Transverse colon (tissue), 4 donors: ENCODE measurements around the gene EVPL.
"Not testable (repeated sequence)": the region's sequence is repeated elsewhere in the genome, so short reads cannot be mapped to it uniquely, and the experiment has no call there.

Source experiments
- EP300 ChIP-seq: sonication (generic); formaldehyde crosslinking; IDR thresholded peaks from one replicate; pipeline ENCODE4 v1.6.1; 2017; ENCODE audit warnings: antibody characterized with exemption, low read depth
- POLR2A ChIP-seq: fragments of 450-650 bp; IDR thresholded peaks from one replicate; pipeline ENCODE4 v1.6.1; 2016; ENCODE audit warnings: antibody characterized with exemption, mild to moderate bottlenecking, moderate library complexity
- POLR2AphosphoS5 ChIP-seq, 3 donors: sonication (generic); formaldehyde crosslinking; IDR thresholded peaks; one replicate each; pipeline ENCODE4 v1.6.1; 2016; ENCODE audit warnings: antibody characterized with exemption in 3 of 3
- TF ChIP-seq, protein P1 (sequence below), 5 experiments: fragments of 200-600 bp in 3 of 5; fragments of 450-650 bp in 2 of 5; sonication (generic) in 3 of 5; IDR thresholded peaks; 1 replicate in 2 of 5; 2 replicates in 3 of 5; pipeline ENCODE4 v1.5.1; 2016 to 2017; ENCODE audit warnings: antibody characterized with exemption in 5 of 5, inconsistent platforms in 3 of 5, mild to moderate bottlenecking in 2 of 5, moderate library complexity in 1 of 5

DNA sequence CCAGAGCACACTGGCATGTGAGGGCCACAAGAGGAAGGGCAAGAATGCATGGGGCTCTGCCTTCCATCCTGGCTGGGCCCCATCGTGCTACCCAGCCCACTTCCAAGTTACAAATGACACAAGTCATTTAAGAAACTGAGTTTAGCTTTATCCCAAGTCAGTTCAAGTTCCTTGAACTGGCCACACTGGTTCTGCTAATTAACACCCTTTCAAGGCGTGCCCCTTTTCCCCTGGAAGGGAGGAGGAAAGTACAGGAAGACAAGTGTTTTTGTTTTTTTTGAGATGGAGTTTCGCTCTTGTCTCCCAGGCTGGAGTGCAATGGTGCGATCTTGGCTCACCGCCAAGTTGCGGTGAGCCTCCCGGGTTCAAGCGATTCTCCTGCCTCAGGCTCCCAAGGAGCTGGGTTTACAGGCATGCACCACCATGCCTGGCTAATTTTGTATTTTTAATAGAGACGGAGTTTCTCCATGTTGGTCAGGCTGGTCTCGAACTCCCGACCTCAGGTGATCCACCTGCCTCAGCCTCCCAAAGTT is 17.4 kb upstream of the EVPL start:
- TF ChIP-seq POLR2AphosphoS5 (IDR thresholded peaks at IDR 0.05); POLR2A; EP300: not testable (repeated sequence)
- TF ChIP-seq, protein P1, sequence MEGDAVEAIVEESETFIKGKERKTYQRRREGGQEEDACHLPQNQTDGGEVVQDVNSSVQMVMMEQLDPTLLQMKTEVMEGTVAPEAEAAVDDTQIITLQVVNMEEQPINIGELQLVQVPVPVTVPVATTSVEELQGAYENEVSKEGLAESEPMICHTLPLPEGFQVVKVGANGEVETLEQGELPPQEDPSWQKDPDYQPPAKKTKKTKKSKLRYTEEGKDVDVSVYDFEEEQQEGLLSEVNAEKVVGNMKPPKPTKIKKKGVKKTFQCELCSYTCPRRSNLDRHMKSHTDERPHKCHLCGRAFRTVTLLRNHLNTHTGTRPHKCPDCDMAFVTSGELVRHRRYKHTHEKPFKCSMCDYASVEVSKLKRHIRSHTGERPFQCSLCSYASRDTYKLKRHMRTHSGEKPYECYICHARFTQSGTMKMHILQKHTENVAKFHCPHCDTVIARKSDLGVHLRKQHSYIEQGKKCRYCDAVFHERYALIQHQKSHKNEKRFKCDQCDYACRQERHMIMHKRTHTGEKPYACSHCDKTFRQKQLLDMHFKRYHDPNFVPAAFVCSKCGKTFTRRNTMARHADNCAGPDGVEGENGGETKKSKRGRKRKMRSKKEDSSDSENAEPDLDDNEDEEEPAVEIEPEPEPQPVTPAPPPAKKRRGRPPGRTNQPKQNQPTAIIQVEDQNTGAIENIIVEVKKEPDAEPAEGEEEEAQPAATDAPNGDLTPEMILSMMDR (IDR thresholded peaks at IDR 0.05): not testable (repeated sequence)
